ENCODE data around the gene PATJ. TPM values are rescaled to one million over a fixed set of nuclear protein-coding genes. Genes with fewer than 3 reads are reported as not detected.
"Not testable (repeated sequence)": the region's sequence is repeated elsewhere in the genome, so short reads cannot be mapped to it uniquely, and the experiment has no call there.

Gene PATJ
- total RNA-seq, 2 donors from 2014 or later, result 42.7 to 67.5 TPM

DNA sequence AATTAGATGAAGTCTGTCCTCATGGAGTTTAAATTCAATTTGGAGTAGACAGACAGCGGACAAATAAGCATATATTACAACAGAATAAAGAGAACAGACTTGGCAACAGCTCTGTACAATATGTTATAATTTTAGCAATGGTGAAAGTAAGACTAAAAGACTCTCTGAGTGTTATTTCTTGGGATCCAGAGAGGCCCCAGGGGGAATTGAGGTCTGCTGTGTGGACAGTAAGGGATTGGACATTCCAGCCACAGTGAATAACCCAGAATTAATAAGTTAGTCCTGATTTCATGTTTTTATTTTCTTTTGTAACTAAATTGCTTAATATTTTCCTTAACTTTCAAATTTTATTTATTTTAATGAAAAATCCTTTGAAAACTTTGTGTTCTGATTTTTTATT is 101.7 kb downstream of the PATJ start:
- WGBS, result 95% methylated on average over 1 of the region's 1 CpG
- Histone ChIP-seq H3K9me3 (no peaks in the 10 kb centered on the region), H3K4me1 (replicated peaks) (no peaks in the 10 kb centered on the region), H3K4me3 (no peak overlapping the region), H3K36me3 (no peaks in the 10 kb centered on the region), H3K27ac (no peak overlapping the region), H3K27me3 (replicated peaks; ENCODE audit: insufficient read depth) (no peaks in the 10 kb centered on the region)
- intact Hi-C loops (cut with DNase I), result loop anchor here (5.0 kb wide), 1 partner anchor 102 kb away; the partner anchor contains the start of gene PATJ
- no peak for TF ChIP-seq POLR2A (IDR thresholded peaks at IDR 0.05)
- DNase-seq (ENCODE audit: low spot score), result no peak

- not testable (repeated sequence) for H3K4me3 ChIP-seq; H3K9me3 ChIP-seq; H3K27me3 ChIP-seq (replicated peaks; ENCODE audit: insufficient read depth); H3K36me3 ChIP-seq; DNase-seq (ENCODE audit: low spot score); H3K27ac ChIP-seq; H3K4me1 ChIP-seq (replicated peaks)
- intact Hi-C loops (cut with DNase I), result loop anchor here (5.0 kb wide), 1 partner anchor 102 kb away; the partner anchor contains the start of gene PATJ
- WGBS, result 91% methylated on average over 2 of the region's 2 CpGs
These were observed 102.4 kb downstream of the PATJ start for GRCh38 chr1:61844664-61845063.

DNA sequence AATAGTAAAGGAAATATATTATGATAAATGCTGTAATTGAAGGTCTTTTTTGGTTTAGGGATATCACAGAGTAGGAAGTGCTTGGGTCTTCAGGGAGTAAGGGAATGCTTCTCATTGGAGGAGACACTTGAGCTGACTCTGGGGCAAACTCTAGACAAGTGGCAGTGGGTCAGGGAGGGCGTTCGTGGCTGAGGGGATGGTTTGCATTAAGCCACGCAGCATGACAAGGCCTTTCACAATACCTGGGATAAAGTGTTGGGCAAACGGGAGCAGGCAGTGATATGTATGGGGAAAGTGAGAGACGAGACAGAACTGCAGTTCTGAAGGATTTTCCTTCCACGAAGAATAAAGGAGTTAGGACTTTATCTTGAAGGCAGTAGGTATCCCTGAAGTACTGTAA is 109.0 kb downstream of the PATJ start:
- intact Hi-C loops (cut with DNase I), result loop anchor here (5.0 to 10.0 kb wide), 6 partner anchors 209 to 1876 kb away; no protein-coding TSS in a partner anchor
- no peak for DNase-seq (ENCODE audit: low spot score)

GRCh38 chr1:61851849-61852669 is 109.8 kb downstream of the PATJ start:
- H3K9me3 ChIP-seq, result no peaks in the 10 kb centered on the region
- intact Hi-C loops (cut with DNase I), result loop anchor here (2.0 to 10.0 kb wide), 7 partner anchors 210 to 1877 kb away; no protein-coding TSS in a partner anchor
- H3K36me3 ChIP-seq, result no peaks in the 10 kb centered on the region
- 73% methylated on average over 6 of the region's 6 CpGs for WGBS
- H3K4me3 ChIP-seq, result no peak overlapping the region
- H3K27ac ChIP-seq, result no peak overlapping the region
- TF ChIP-seq, protein P1, sequence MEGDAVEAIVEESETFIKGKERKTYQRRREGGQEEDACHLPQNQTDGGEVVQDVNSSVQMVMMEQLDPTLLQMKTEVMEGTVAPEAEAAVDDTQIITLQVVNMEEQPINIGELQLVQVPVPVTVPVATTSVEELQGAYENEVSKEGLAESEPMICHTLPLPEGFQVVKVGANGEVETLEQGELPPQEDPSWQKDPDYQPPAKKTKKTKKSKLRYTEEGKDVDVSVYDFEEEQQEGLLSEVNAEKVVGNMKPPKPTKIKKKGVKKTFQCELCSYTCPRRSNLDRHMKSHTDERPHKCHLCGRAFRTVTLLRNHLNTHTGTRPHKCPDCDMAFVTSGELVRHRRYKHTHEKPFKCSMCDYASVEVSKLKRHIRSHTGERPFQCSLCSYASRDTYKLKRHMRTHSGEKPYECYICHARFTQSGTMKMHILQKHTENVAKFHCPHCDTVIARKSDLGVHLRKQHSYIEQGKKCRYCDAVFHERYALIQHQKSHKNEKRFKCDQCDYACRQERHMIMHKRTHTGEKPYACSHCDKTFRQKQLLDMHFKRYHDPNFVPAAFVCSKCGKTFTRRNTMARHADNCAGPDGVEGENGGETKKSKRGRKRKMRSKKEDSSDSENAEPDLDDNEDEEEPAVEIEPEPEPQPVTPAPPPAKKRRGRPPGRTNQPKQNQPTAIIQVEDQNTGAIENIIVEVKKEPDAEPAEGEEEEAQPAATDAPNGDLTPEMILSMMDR (IDR thresholded peaks at IDR 0.05), result peak; percentile 25 to 77 (median 70)
- TF ChIP-seq POLR2AphosphoS5 (IDR thresholded peaks at IDR 0.05), result no peak
- peak; percentile 33 for DNase-seq (ENCODE audit: low spot score)
- no peaks in the 10 kb centered on the region for H3K4me1 ChIP-seq (replicated peaks)
- H3K27me3 ChIP-seq (replicated peaks; ENCODE audit: insufficient read depth), result no peaks in the 10 kb centered on the region

More for the DNA sequence above, 109.0 kb downstream of the PATJ start:
- no peaks in the 10 kb centered on the region for H3K9me3 ChIP-seq
- H3K4me1 ChIP-seq (replicated peaks), result no peaks in the 10 kb centered on the region
- H3K36me3 ChIP-seq, result no peaks in the 10 kb centered on the region
- H3K27ac ChIP-seq, result no peak overlapping the region
- no peaks in the 10 kb centered on the region for H3K27me3 ChIP-seq (replicated peaks; ENCODE audit: insufficient read depth)
- TF ChIP-seq, protein P1 (IDR thresholded peaks at IDR 0.05), result no peak
- TF ChIP-seq POLR2AphosphoS5 (IDR thresholded peaks at IDR 0.05), result no peak
- no peak for TF ChIP-seq POLR2A (IDR thresholded peaks at IDR 0.05)
- H3K4me3 ChIP-seq, result no peak overlapping the region
- WGBS, result 86% methylated on average over 6 of the region's 6 CpGs

- WGBS, result 78% methylated on average over 2 of the region's 2 CpGs
- Histone ChIP-seq H3K27me3 (replicated peaks; ENCODE audit: insufficient read depth) (no peaks in the 10 kb centered on the region), H3K4me3 (no peak overlapping the region), H3K36me3 (no peaks in the 10 kb centered on the region), H3K27ac (no peak overlapping the region), H3K9me3 (no peaks in the 10 kb centered on the region), H3K4me1 (replicated peaks) (no peaks in the 10 kb centered on the region)
- TF ChIP-seq POLR2AphosphoS5 (IDR thresholded peaks at IDR 0.05), result no peak
- TF ChIP-seq, protein P1 (IDR thresholded peaks at IDR 0.05), result no peak
- TF ChIP-seq POLR2A (IDR thresholded peaks at IDR 0.05), result no peak
- intact Hi-C loops (cut with DNase I), result loop anchor here (2.0 to 10.0 kb wide), 7 partner anchors 210 to 1878 kb away; no protein-coding TSS in a partner anchor
- DNase-seq (ENCODE audit: low spot score), result no peak
These were observed 110.4 kb downstream of the PATJ start for GRCh38 chr1:61852670-61853015.
